Uterus (tissue), 2 donors: ENCODE measurements around the gene CELSR1.

Source experiments
- CTCF ChIP-seq, 4 experiments: fragments of 200-600 bp in 2 of 4; fragments of 450-650 bp in 2 of 4; sonication (generic) in 2 of 4; IDR thresholded peaks; one replicate each; pipeline ENCODE4 v1.5.1; 2016 to 2019; ENCODE audit warnings: antibody characterized with exemption in 4 of 4, mild to moderate bottlenecking in 2 of 4, moderate library complexity in 1 of 4
- POLR2A ChIP-seq, 2 donors: fragments of 450-650 bp; IDR thresholded peaks; one replicate each; pipeline ENCODE4 v1.6.1; 2016; ENCODE audit warnings: antibody characterized with exemption in 2 of 2, mild to moderate bottlenecking in 1 of 2, moderate library complexity in 1 of 2

DNA sequence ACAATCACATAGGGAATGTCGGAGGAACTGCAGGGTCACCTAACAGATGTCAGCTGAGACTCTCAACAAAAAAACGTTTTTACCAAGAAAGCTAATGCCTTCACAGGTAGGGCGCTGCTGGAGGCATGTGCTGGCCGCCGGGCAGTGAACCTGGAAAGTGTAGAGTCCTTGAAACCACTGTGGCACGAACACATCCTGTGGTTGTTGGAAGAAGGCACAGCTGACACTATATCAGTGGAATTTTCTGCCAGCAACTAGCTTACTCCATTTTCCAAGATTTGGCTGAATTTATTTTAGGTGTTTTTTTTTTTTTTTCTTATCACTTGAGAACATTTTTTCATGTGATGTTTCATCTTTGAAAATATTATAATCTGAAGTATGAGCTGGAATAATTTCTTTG is 187.7 kb downstream of the CELSR1 start:
- TF ChIP-seq CTCF (IDR thresholded peaks at IDR 0.05) (no peak), POLR2A (IDR thresholded peaks at IDR 0.05) (no peak)
